ENCODE results near the gene ABHD6. TPM values are rescaled to one million over a fixed set of nuclear protein-coding genes. Genes with fewer than 3 reads are reported as not detected.

ABHD6 gene
- total RNA-seq, 1 donor from 2014 or later, result 7.4 TPM

- Mint-ChIP-seq H3K4me3 (ENCODE audit: unreplicated experiment) (peak overlapping the region; percentile 99), H3K27me3 (ENCODE audit: unreplicated experiment) (no peaks in the 10 kb centered on the region), H3K36me3 (ENCODE audit: unreplicated experiment) (peaks cover 2% of the 10 kb centered on the region), H3K9me3 (ENCODE audit: unreplicated experiment) (no peaks in the 10 kb centered on the region), H3K4me1 (ENCODE audit: unreplicated experiment) (peaks cover 52% of the 10 kb centered on the region), H3K27ac (ENCODE audit: unreplicated experiment) (peak overlapping the region; percentile 98)
- TF ChIP-seq CTCF (IDR thresholded peaks at IDR 0.05), result peak; percentile 39
- no peak for DNase-seq (ENCODE audit: extremely low spot score, unreplicated experiment)
Observed at GRCh38 chr3:58333206-58334012, 95.8 kb downstream of the ABHD6 start.

GRCh38 chr3:58334013-58334321 lies 96.4 kb downstream of the ABHD6 start:
- no peak for DNase-seq (ENCODE audit: extremely low spot score, unreplicated experiment)
- Mint-ChIP-seq H3K36me3 (ENCODE audit: unreplicated experiment) (peaks cover 5% of the 10 kb centered on the region), H3K4me1 (ENCODE audit: unreplicated experiment) (peaks cover 52% of the 10 kb centered on the region), H3K4me3 (ENCODE audit: unreplicated experiment) (peak overlapping the region; percentile 99), H3K27ac (ENCODE audit: unreplicated experiment) (peak overlapping the region; percentile 98), H3K27me3 (ENCODE audit: unreplicated experiment) (no peaks in the 10 kb centered on the region), H3K9me3 (ENCODE audit: unreplicated experiment) (no peaks in the 10 kb centered on the region)
- no peak for TF ChIP-seq CTCF (IDR thresholded peaks at IDR 0.05)

GRCh38 chr3:58334506-58334884 lies 96.9 kb downstream of the ABHD6 start:
- Mint-ChIP-seq H3K4me1 (ENCODE audit: unreplicated experiment) (peaks cover 52% of the 10 kb centered on the region), H3K27ac (ENCODE audit: unreplicated experiment) (peak overlapping the region; percentile 98), H3K27me3 (ENCODE audit: unreplicated experiment) (no peaks in the 10 kb centered on the region), H3K36me3 (ENCODE audit: unreplicated experiment) (peaks cover 8% of the 10 kb centered on the region), H3K4me3 (ENCODE audit: unreplicated experiment) (peak overlapping the region; percentile 99), H3K9me3 (ENCODE audit: unreplicated experiment) (no peaks in the 10 kb centered on the region)
- DNase-seq (ENCODE audit: extremely low spot score, unreplicated experiment), result no peak
- no peak for TF ChIP-seq CTCF (IDR thresholded peaks at IDR 0.05)

- H3K4me1 Mint-ChIP-seq (ENCODE audit: unreplicated experiment), result peaks cover 48% of the 10 kb centered on the region
- H3K36me3 Mint-ChIP-seq (ENCODE audit: unreplicated experiment), result peaks cover 10% of the 10 kb centered on the region
- H3K27ac Mint-ChIP-seq (ENCODE audit: unreplicated experiment), result peak overlapping the region; percentile 98
Observed at GRCh38 chr3:58335652-58335947, 98.0 kb downstream of the ABHD6 start.

More at GRCh38 chr3:58335652-58335947, 98.0 kb downstream of the ABHD6 start:
- Mint-ChIP-seq H3K27me3 (ENCODE audit: unreplicated experiment) (no peaks in the 10 kb centered on the region), H3K4me3 (ENCODE audit: unreplicated experiment) (peak overlapping the region; percentile 99), H3K9me3 (ENCODE audit: unreplicated experiment) (no peaks in the 10 kb centered on the region)
- no peak for DNase-seq (ENCODE audit: extremely low spot score, unreplicated experiment)
- no peak for TF ChIP-seq CTCF (IDR thresholded peaks at IDR 0.05)
